ENCODE data around the gene ATP6V1E1. TPM values are rescaled to one million over a fixed set of nuclear protein-coding genes. Genes with fewer than 3 reads are reported as not detected.
A peak's percentile ranks its signal among the peaks of the same experiment; 100 is the strongest.

The ATP6V1E1 gene
- total RNA-seq, 1 donor from 2014 or later = 119 TPM

GRCh38 chr22:17578136-17578754, 50.3 kb downstream of the ATP6V1E1 start:
- FAIRE-seq (no peak), DNase-seq (ENCODE audit: low read depth) (peak; percentile 9)
- TF ChIP-seq CTCF (IDR thresholded peaks at IDR 0.05; ENCODE audit: insufficient read depth, low read length, severe bottlenecking) = no peak
- H3K36me3 ChIP-seq (ENCODE audit: control insufficient read depth, insufficient read depth, low read length) = no peaks in the 10 kb centered on the region
- no peak overlapping the region for H3K4me3 ChIP-seq (ENCODE audit: low read depth, low read length)
- H3K27me3 ChIP-seq (ENCODE audit: control insufficient read depth, insufficient read depth, low read length) = no peaks in the 10 kb centered on the region

GRCh38 chr22:17576470-17576869, 52.1 kb downstream of the ATP6V1E1 start:
- no peaks in the 10 kb centered on the region for H3K27me3 ChIP-seq (ENCODE audit: control insufficient read depth, insufficient read depth, low read length)
- FAIRE-seq (peak; percentile 99), DNase-seq (ENCODE audit: low read depth) (peak; percentile 100)
- TF ChIP-seq CTCF (IDR thresholded peaks at IDR 0.05; ENCODE audit: insufficient read depth, low read length, severe bottlenecking) = no peak
- H3K4me3 ChIP-seq (ENCODE audit: low read depth, low read length) = no peak overlapping the region
- no peaks in the 10 kb centered on the region for H3K36me3 ChIP-seq (ENCODE audit: control insufficient read depth, insufficient read depth, low read length)

GRCh38 chr22:17575681-17576080, 52.9 kb downstream of the ATP6V1E1 start:
- DNase-seq (ENCODE audit: low read depth) = no peak
- Histone ChIP-seq H3K36me3 (ENCODE audit: control insufficient read depth, insufficient read depth, low read length) (no peaks in the 10 kb centered on the region), H3K4me3 (ENCODE audit: low read depth, low read length) (no peak overlapping the region), H3K27me3 (ENCODE audit: control insufficient read depth, insufficient read depth, low read length) (no peaks in the 10 kb centered on the region)
- TF ChIP-seq CTCF (IDR thresholded peaks at IDR 0.05; ENCODE audit: insufficient read depth, low read length, severe bottlenecking) = no peak
- no peak for FAIRE-seq

GRCh38 chr22:17575151-17575550, 53.4 kb downstream of the ATP6V1E1 start:
- DNase-seq (ENCODE audit: low read depth) (no peak), FAIRE-seq (no peak)
- Histone ChIP-seq H3K4me3 (ENCODE audit: low read depth, low read length) (no peak overlapping the region), H3K27me3 (ENCODE audit: control insufficient read depth, insufficient read depth, low read length) (no peaks in the 10 kb centered on the region), H3K36me3 (ENCODE audit: control insufficient read depth, insufficient read depth, low read length) (no peaks in the 10 kb centered on the region)
- no peak for TF ChIP-seq CTCF (IDR thresholded peaks at IDR 0.05; ENCODE audit: insufficient read depth, low read length, severe bottlenecking)

- no peak for FAIRE-seq
- no peaks in the 10 kb centered on the region for H3K27me3 ChIP-seq (ENCODE audit: control insufficient read depth, insufficient read depth, low read length)
- no peak overlapping the region for H3K4me3 ChIP-seq (ENCODE audit: low read depth, low read length)
- peak; percentile 54 for DNase-seq (ENCODE audit: low read depth)
- no peak for TF ChIP-seq CTCF (IDR thresholded peaks at IDR 0.05; ENCODE audit: insufficient read depth, low read length, severe bottlenecking)
- H3K36me3 ChIP-seq (ENCODE audit: control insufficient read depth, insufficient read depth, low read length) = no peaks in the 10 kb centered on the region
These were observed 57.5 kb downstream of the ATP6V1E1 start for GRCh38 chr22:17570851-17571631.
